ENCODE measurements around the gene MTFMT. TPM values are rescaled to one million over a fixed set of nuclear protein-coding genes. Genes with fewer than 3 reads are reported as not detected.

MTFMT gene
- total RNA-seq = 22.4 and 24.2 TPM in 2 replicates

DNA sequence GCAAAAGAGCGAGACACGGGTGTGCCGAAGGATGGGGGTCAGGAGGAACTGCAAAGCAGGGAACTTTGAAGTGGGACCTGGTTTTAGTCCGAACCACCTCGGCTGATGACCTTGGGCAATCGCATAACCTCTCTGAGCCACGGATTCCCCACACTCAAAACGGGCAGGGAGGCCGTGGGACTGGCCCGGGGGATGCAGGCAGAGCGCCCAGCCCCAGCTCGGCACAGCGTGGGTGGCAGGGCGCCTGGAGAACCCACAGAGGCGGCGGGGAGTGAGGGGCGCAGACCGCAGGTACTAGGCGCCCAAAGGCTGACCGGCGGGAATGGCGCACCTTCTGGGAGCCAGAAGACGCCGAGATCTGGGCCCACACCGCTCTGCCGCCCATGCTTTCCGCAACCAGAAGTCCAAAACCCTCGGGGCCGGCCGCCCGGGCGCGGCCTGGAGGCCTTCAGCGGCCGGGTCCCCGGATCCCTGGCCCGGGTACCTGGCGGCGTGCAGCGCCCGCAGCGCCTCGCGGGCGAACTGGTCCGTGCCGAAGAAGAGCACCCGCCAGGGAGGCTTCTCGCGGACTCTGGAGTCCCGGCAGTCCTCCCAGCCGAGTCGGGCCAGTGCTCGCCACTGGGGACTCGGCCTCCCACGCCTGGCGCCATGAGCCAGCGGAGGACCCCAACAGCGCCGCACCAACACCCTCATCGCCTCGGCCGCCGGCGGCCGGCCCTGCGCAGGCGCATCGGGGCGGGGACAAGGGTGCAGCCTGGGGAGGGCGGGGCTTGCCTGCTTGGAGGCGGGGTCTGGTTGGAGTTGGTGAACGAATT lies at the start of gene MTFMT:
TSS of gene MTFMT (minus strand) at position 719 of the 815 bp plus-strand sequence. CDS start at position 693, 26 bp downstream.

DNA sequence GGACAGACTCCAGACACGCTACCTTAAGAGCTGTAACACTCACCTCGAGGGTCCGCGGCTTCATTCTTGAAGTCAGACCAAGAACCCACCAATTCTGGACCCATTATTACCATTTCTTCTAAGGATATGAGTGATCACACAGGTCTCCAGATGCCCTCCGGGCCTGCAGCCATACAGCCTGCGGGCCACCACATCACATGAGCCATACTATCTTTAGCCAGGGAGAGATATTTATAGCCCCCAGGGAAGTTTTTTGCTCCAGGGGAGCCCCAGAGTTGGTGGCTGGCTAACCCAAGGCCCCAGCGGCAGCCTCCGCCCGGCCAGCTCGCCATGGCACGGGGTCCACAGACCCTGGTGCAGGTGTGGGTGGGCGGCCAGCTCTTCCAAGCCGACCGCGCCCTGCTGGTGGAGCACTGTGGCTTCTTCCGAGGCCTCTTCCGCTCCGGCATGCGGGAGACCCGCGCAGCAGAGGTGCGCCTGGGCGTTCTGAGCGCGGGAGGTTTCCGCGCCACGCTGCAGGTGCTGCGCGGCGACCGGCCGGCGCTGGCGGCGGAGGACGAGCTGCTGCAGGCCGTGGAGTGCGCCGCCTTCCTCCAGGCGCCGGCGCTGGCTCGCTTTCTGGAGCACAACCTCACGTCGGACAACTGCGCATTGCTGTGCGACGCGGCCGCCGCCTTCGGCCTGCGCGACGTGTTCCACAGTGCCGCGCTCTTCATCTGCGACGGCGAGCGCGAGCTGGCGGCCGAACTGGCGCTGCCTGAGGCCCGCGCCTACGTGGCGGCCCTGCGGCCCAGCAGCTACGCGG lies 47.2 kb upstream of the MTFMT start, which contains the start of gene KBTBD13:
TSS of gene KBTBD13 (plus strand) at position 261 of the 805 bp plus-strand sequence. CDS start at position 331, 70 bp downstream.

DNA sequence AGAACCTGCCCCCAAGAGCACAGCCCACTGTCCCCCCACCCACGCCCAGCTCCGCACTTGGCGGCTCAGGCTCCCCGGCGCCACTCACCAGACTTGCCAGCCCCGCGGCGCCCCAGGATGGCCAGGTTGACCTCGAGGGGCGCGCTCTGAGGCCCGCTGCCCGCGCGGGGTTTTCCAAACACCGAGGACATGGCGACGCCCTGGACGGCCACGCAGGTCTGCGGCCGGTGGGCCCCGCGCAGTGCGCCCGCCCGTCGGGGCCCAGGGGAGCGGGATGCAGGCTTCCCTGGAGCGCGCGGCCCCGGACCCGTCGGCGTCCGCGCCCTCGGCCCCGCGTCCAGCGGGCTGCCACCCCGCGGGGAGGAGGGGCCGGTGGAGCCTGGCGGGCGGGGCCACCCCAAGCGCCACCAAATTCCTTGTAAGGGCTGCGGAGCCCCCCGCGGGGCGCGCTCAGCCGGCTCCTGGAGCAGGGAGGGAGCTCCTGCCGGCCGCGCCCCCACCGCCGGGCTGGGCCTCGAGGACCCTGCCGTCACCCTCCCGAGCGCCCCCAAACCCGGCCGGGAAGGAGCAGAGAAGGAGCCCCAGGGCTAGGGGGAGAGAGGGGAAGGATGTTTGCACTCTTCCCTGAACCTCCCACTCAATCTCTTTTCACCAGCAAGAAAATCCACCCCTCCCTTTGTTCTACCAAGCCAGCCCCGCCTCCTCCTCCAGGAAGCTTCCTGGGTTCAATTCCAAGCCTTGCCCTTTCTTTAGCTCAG lies 38.4 kb upstream of the MTFMT start, which contains the start of gene RASL12:
TSS of gene RASL12 (minus strand) at position 347 of the 758 bp plus-strand sequence. CDS start at position 191, 156 bp downstream.

DNA sequence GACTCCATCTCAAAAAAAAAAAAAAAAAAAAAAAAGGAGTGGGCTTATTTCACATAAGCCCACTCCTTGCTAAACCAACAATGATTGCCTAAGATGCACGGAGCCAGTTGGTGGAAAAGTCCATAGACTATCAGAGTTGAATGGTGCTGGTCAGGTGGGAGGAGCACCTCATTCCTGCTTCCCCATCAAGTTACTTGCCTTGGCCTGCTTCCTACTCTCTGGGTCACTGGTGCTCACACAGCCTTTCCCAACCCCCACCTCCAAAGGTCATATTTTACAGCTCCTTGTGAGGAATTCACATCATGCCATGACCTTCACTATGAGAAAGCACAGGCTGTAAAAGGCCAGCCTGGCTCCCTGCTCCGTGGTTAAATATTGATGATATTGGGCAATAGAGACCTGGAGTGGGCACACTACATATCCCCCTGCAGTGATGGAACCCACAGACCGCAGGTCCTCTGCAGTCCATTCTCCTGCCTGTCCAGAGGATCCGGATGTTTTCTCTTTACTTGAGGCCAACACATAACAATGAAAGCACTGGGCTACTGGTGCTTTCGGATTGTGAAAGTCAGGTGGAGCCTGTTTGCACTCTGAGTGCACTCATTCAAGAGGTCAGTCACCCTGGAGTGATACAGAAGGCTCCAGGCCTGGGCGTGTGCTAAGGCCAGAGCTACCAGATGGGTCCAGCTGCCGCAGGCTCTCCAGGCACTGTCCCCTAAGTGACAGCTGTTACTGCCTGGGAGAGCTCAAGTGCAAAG lies 15.5 kb upstream of the MTFMT start, which contains the start of gene SLC51B:
TSS of gene SLC51B (plus strand) at position 664 of the 758 bp plus-strand sequence. CDS start 4,618 bp downstream, outside the sequence.

DNA sequence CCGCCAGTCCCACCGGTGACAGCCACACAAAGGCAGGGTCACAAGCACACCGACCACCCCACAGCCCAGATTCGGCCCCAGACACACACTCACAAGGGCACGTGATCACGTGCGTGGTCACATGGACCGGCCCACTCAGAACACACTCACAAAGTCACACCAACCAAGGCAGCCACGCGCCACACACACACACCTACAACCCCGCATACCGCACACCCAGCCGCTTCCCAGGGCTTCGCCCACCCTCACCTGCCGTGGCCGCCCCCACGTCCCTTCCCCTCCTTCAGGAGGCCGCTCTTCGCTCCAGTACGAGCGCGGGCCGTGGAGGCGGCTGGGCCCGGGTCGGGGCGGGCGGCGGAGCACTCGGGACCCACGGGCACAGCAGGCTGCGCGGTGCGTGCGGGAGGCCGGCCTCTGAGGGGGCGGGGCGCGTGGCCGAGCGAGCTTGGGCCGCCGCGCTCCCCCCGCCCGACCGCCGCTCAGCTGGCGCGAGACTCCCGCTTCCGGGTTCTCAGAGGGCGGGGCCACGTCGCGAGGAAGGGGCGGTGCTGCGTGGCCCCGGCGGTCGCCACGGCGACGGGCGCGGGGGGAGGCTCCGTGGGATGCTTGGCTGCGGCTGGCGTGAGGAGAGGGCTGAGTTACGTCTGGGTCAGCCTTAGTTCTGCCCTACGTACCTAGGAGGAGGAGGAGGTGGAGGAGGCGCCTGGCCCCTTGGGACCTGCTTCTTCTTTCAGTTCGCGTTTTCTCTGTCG lies 39.8 kb downstream of the MTFMT start, which contains the start of gene SPG21:
TSS of gene SPG21 (minus strand) at position 499 of the 752 bp plus-strand sequence. CDS start 6,345 bp downstream, outside the sequence.

Other genes with a start within 250 kb of the MTFMT start
- 13.2 and 16.4 TPM in 2 replicates for gene PIF1, start 204.0 kb downstream of the MTFMT start, total RNA-seq
- 22.8 and 29.9 TPM in 2 replicates for gene PLEKHO2, start 187.7 kb downstream of the MTFMT start, total RNA-seq
- gene ANKDD1A, start 117.7 kb downstream of the MTFMT start, total RNA-seq = 6.1 and 7.0 TPM in 2 replicates
- gene SPG21, start 39.7 kb downstream of the MTFMT start, total RNA-seq = 88.4 and 97.7 TPM in 2 replicates
- not detected in 2 replicates for gene SLC51B, start 15.7 kb upstream of the MTFMT start, total RNA-seq
- gene RASL12, start 38.4 kb upstream of the MTFMT start, total RNA-seq = 3.7 and 6.6 TPM in 2 replicates
- not detected in 2 replicates for gene KBTBD13, start 47.1 kb upstream of the MTFMT start, total RNA-seq
- gene UBAP1L, start 85.6 kb upstream of the MTFMT start, total RNA-seq = 2.2 TPM in 2 replicates
- gene PDCD7, start 104.2 kb upstream of the MTFMT start, total RNA-seq = 18.7 and 26.6 TPM in 2 replicates
- 33.2 and 50.3 TPM in 2 replicates for gene CLPX, start 155.7 kb upstream of the MTFMT start, total RNA-seq
- 0.20 and 1.5 TPM in 2 replicates for gene CILP, start 181.8 kb upstream of the MTFMT start, total RNA-seq